ENCODE measurements around the gene GOLIM4.
"Not testable (repeated sequence)": the region's sequence is repeated elsewhere in the genome, so short reads cannot be mapped to it uniquely, and the experiment has no call there.

GOLIM4 gene

GRCh38 chr3:168080499-168081170 is 15.1 kb downstream of the GOLIM4 start:
- no peak for FAIRE-seq

GRCh38 chr3:168080022-168080421 is 15.7 kb downstream of the GOLIM4 start:
- FAIRE-seq (no peak), DNase-seq (ENCODE audit: extremely low spot score, insufficient read length, low read depth) (no peak)

More at GRCh38 chr3:168080499-168081170, 15.1 kb downstream of the GOLIM4 start:
- no peak for DNase-seq (ENCODE audit: extremely low spot score, insufficient read length, low read depth)

GRCh38 chr3:168077091-168077490 is 18.6 kb downstream of the GOLIM4 start:
- no peak for FAIRE-seq
- DNase-seq (ENCODE audit: extremely low spot score, insufficient read length, low read depth), result no peak

- DNase-seq (ENCODE audit: extremely low spot score, insufficient read length, low read depth) (no peak), FAIRE-seq (peak; percentile 12)
Observed at GRCh38 chr3:168073842-168074605, 21.7 kb downstream of the GOLIM4 start.

GRCh38 chr3:168072323-168072650 is 23.4 kb downstream of the GOLIM4 start:
- no peak for FAIRE-seq
- no peak for DNase-seq (ENCODE audit: extremely low spot score, insufficient read length, low read depth)

GRCh38 chr3:168071591-168072322 is 24.0 kb downstream of the GOLIM4 start:
- FAIRE-seq, result no peak
- no peak for DNase-seq (ENCODE audit: extremely low spot score, insufficient read length, low read depth)

- DNase-seq (ENCODE audit: extremely low spot score, insufficient read length, low read depth) (no peak), FAIRE-seq (no peak)
Observed at GRCh38 chr3:168070919-168071318, 24.8 kb downstream of the GOLIM4 start.

- FAIRE-seq (no peak), DNase-seq (ENCODE audit: extremely low spot score, insufficient read length, low read depth) (no peak)
Observed at GRCh38 chr3:168068346-168068745, 27.4 kb downstream of the GOLIM4 start.

GRCh38 chr3:168066882-168067281 is 28.8 kb downstream of the GOLIM4 start:
- no peak for DNase-seq (ENCODE audit: extremely low spot score, insufficient read length, low read depth)
- no peak for FAIRE-seq

- FAIRE-seq (no peak), DNase-seq (ENCODE audit: extremely low spot score, insufficient read length, low read depth) (no peak)
Observed at GRCh38 chr3:168065569-168065968, 30.2 kb downstream of the GOLIM4 start.

- FAIRE-seq, result no peak
- DNase-seq (ENCODE audit: extremely low spot score, insufficient read length, low read depth), result no peak
Observed at GRCh38 chr3:168063122-168063521, 32.6 kb downstream of the GOLIM4 start.

GRCh38 chr3:168062679-168063078 is 33.0 kb downstream of the GOLIM4 start:
- no peak for FAIRE-seq
- DNase-seq (ENCODE audit: extremely low spot score, insufficient read length, low read depth), result no peak

- DNase-seq (ENCODE audit: extremely low spot score, insufficient read length, low read depth), result no peak
- peak; percentile 72 for FAIRE-seq
Observed at GRCh38 chr3:168061332-168061996, 34.3 kb downstream of the GOLIM4 start.

- FAIRE-seq (no peak), DNase-seq (ENCODE audit: extremely low spot score, insufficient read length, low read depth) (no peak)
Observed at GRCh38 chr3:168060317-168060716, 35.4 kb downstream of the GOLIM4 start.

GRCh38 chr3:168058481-168058880 is 37.2 kb downstream of the GOLIM4 start:
- FAIRE-seq (no peak), DNase-seq (ENCODE audit: extremely low spot score, insufficient read length, low read depth) (no peak)

GRCh38 chr3:168056398-168057230 is 39.1 kb downstream of the GOLIM4 start:
- FAIRE-seq; DNase-seq (ENCODE audit: extremely low spot score, insufficient read length, low read depth): not testable (repeated sequence)

- FAIRE-seq (no peak), DNase-seq (ENCODE audit: extremely low spot score, insufficient read length, low read depth) (no peak)
Observed at GRCh38 chr3:168054447-168054846, 41.3 kb downstream of the GOLIM4 start.

- DNase-seq (ENCODE audit: extremely low spot score, insufficient read length, low read depth) (no peak), FAIRE-seq (no peak)
Observed at GRCh38 chr3:168053115-168053514, 42.6 kb downstream of the GOLIM4 start.

GRCh38 chr3:168052515-168052914 is 43.2 kb downstream of the GOLIM4 start:
- no peak for FAIRE-seq
- no peak for DNase-seq (ENCODE audit: extremely low spot score, insufficient read length, low read depth)

Data from GM18507 (cell line).